SKM-1 (cell line): ENCODE data around the gene C11orf91.
"Not testable (repeated sequence)": the region's sequence is repeated elsewhere in the genome, so short reads cannot be mapped to it uniquely, and the experiment has no call there.

Experiments used
- DNase-seq: peaks from one replicate; lab custom pipeline; 2025; ENCODE audit not compliant: unreplicated experiment; lab: John Stamatoyannopoulos, UW

The C11orf91 gene

DNA sequence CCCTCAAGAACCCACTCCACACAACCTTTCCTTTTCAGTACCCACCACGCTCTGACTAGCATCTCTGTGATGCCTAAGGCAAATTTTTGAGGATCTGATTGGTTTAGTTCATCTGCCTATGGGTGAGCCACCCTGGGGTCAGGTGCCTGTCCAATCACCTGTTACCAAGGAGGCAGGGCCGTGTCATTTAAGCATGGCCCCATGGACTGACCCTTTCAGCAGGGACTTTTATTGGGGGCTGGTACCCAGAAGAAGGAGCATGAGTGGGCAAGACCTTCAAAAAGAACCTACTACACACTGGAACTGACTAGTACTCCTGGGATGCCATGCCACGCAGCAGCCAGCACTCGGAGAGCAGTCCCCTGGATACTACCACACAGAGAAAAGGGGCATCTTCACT lies 28.4 kb downstream of the C11orf91 start:
- DNase-seq, result no peak

DNA sequence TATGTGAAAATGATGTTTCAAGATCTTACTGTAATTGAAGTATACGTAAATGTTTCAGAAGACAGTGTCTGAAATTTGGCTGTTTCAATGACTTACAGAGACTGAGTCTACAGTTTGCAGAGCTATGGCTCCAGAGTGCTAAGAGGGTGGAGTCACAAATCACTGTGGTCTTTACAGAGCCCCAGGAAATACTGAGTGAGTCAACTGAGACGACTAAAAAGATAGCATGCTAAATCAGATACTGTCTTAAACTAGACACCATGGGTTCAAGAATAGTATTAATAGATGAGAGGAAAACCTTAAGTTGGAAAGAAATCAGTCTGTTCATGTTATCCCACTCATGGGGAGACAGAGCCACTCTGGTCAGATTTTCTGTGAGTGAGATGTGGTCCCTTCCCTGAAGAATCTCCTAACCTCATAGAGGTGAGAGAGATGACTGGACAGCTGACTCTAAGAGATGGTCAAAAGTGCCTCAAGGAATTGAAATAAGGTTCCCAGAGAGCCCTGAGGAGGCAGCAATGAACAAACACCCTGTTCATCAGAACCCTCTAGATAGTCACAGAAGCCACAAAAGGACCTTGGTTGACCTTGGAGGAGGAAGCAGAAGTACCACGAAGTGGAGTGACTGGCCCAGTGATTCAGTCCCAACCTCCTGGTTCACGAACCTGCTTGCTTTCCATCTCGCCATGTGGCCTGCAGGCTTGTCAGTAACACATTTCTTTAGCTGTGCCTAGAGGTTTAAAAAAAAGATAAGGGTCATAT lies 30.2 kb downstream of the C11orf91 start:
- no peak for DNase-seq

DNA sequence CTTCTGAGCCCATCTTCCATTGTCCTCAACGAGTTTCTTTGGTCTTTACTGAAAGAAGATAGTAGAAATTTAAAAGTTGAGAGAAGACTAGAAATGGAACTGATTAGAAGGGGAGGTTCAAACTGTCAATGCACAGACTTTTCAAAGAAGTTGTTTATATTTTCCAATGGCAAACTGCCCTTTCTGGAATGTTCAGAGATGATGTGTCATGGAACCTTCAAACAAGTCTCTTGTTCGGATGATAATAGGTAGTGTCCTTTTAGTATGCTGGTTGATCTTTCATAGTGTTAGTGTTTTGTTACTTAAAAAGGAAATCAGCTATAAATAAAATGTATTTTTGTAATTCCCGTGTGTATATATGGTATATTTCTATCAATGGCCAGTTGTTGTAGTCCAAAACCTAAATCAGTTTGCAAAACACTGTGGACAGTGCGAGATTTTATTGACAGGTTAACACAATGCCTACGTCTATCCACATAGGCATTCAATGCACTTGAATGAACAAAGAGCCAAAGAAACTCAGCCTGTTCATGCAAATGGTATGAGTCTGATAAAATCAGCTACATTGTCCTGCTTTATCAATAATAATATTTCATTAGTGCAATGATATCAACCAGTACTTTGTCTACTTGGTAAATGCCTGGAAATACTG lies 30.9 kb downstream of the C11orf91 start:
- DNase-seq, result no peak

DNA sequence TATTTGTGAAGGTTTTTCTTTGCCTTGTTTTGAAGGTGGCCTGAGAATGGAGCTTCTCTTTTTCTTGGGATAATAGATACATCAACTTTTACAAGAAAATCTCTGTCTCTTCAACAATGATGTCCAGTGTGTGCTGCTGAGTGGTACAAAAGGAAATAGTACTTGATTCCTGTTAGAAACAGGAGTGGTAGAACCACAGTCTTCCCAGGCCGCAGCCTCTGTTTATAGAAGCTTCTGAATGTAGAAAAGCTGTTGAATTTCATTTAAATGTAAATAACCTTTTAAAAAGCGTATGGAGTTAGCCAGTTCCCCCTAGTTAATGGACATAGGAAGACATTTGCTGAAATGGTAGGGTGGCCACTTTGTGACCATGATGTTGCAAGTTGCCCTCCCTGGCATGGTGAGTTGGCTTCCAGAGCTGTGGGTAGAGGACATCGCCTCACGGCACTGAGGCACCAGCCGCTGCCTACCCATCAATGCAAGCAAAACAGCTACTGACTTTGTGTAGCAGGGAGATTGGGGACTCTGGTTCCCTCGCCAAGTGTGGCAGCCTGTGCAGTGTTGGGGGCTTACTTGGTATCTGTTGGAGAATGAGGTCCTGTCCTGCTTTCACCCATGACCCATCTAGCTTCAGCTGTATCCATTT lies 31.6 kb downstream of the C11orf91 start:
- no peak for DNase-seq

DNA sequence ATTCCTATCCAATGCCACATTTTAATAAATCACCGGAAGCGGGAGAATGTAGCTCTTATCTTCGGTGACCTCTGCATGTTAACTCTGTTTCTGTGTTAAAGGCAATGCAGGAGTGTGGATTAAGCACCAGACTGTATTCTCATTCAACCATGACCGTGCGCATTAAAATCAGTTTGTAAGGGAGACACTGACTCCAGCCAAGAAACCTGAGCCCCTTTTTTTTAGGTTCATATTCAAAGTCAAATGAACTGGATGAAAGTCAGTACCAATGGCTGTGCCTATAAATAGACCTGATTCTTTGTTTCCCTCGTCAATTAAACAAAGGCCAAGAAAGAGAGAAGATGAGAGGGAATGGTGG lies 32.2 kb downstream of the C11orf91 start:
- no peak for DNase-seq

DNA sequence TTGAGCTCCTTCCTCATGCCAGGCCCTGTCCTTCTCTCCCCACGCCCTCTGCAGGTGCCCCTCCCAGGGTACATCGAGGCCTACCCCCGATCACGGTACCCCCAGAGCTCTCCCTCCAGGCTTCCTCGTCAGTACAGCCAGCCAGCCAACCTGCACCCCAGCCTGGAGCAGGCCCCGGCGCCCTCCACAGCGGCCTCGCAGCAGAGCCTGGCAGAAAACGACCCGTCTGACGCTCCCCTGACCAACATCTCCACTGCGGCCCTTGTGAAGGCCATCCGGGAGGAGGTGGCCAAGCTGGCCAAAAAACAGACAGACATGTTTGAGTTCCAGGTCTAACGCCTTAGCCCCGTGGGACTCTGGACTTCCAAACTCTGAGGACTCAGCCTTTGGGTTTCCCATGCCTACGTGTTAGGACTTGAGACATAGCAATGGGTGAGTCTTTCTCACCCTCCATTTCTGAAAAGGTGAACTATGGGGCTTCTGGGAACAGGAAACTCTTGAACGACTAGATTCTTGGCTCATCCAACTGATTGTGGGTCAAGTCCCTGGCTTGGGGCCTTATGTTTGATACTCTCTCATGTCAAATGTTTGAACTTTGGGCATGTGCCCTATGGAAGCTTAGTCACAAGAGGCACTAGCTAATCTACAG lies 32.7 kb downstream of the C11orf91 start:
- no peak for DNase-seq

DNA sequence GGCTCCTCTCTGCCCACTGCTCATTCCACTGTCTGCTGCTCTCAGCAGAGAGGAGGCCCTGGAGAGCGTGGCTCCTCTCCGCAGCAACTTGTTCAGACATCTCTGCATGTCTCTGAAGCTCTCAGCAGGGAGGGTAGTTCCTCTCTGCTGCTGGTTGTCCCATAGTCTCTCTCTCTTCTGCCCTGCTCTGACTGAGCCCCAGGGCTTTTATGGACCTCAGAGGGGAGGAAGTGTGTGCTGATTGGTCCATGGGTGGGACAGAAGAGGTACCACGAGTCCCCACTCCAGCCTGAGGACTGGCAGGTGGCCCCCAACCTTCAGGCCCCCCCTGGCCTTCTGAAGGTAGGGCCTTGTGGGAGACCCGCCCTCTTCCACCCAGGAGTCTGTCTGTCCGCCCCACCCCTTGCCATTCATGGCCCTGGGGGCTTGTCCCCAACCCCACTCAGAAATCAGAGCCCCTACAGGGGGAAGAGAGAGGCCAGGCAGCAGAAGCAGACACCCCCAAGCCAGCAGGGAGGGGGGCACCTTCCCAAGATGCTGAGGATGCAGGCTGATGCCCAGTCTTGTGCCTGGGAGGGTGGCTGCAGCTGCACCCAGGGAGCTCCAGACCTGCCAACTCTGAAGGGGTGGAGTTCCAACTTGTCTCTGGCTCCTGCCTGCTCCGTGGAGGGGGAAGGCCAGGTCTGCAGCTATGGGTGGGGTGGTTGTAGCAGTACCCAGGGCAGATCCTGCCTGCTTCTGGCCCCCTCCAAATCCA lies 35.1 kb downstream of the C11orf91 start:
- DNase-seq, result no peak

DNA sequence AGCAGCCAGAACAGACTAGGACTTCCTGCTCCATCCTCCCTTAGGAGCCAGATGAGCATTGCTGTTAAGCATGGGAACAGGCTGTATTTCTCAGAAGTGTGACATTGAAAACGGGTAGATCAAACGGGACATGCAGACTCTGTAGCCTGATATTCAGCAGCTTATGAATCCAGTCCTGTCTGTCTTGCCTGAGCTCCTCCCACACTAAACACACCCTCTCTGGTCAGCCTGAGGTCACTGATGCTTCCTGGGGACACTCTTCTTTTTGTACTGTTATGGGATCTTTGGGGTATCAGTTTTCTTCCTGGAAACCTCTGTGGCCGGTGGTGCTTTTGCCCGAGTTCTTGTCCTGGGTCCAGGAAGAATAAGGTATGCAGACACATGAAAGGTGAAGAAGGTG lies 35.8 kb downstream of the C11orf91 start:
- DNase-seq, result no peak

DNA sequence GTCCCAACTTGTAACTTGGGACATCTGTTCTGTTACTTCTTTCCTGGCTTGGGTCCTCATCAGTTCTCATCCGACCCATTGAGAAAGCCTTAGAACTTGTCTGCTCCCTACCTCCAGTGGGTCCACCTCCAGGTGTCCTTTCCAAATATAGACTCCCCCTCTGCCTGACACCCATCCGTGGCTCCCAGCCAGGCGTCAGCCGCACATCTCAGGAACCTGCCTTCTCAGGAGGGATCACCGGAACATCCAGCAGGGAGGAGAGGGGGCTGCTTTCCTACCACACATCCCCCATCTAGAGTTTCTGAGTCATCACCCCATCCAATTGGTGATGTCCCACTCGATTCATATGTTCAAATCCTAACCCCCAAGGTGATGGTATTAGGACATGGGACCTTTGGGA lies 36.5 kb downstream of the C11orf91 start:
- DNase-seq, result no peak

DNA sequence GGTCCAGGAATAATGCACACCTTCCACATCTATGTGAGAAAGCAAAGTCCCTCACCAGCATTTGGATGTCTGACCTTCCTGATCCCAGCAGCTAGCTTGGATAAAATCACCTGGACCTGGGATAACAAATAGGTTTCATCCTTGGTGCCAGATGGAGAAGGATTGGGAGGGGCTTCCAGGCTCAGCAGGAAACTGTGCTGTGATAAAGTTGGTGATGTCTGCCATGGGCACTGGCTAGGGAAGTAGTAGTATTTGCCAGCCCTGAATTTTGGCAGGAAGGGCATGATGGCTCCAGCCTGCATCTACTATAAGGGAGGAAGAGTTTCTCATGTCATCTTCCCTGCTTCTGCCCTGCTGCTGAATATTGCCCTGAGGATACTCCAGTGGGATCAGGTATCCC lies 37.5 kb downstream of the C11orf91 start:
- DNase-seq, result no peak

DNA sequence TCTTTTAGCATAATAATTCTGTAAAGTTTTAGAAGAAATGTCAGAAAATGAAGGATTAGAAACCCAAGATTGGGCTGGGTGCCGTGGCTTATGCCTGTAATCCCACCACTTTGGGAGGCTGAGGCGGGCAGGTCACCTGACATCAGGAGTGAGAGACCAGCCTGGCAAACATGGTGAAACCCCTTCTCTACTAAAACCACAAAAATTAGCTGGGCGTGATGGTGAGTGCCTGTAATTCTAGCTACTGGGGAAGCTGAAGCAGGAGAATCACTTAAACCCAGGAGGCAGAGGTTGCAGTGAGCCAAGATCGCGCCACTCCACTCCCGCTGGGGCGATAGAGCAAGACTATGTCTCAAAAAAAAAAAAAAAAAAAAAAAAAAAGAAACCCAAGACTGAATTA lies 39.1 kb downstream of the C11orf91 start:
- not testable (repeated sequence) for DNase-seq

DNA sequence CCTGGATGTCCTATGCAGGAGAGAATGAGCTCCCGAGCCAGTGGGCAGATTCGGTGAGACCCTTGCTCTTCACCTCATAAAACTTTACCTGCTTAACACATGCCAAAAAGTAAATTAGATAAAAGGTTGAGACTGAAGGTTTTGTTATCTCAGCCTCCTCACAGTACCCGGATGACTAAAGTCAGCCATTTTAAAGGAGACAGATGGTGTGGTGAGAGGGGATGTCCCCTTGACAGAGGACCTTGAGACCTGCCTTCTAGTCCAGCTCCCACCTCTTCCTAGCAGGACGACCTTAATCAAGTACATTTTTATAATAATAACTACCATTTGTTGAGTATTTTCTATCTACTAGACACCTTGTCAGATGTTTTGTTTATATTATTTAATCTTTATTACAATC lies 39.7 kb downstream of the C11orf91 start:
- no peak for DNase-seq

DNA sequence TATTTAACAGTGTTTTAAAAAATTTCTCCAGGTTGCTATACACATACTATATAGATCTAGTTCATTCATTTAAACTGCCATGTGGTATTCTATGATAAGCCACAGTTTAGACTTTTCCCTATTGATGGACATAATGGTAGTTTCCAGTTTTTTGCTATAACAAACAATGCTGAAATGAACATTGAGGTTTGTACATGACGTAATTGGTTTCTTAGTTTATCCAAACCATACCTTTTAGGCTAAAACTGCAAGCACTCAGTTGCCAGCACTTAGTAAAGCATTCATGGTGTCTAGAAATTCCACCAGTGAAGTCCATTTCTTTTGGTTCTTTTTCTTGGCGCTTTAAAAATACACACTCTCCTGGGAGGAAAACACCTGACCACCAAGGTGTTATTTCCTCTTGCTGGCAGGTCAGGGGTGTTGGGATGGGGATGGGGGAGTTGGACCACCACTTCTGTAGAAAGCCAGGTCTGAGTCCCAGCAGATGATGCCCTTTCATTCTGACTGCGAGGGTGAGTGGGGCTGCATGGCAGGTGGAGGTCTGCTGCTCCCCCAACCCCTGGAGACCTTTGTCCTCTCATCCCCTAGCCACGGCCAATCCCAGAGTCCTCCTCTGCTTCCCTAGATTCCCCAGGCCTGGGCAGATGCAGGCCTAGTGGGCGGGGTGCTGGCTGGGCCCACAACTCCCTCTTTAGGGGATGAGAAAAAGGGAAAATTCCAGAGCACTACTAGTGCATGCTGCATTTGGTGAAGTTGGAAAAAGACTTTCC lies 41.1 kb downstream of the C11orf91 start:
- no peak for DNase-seq

DNA sequence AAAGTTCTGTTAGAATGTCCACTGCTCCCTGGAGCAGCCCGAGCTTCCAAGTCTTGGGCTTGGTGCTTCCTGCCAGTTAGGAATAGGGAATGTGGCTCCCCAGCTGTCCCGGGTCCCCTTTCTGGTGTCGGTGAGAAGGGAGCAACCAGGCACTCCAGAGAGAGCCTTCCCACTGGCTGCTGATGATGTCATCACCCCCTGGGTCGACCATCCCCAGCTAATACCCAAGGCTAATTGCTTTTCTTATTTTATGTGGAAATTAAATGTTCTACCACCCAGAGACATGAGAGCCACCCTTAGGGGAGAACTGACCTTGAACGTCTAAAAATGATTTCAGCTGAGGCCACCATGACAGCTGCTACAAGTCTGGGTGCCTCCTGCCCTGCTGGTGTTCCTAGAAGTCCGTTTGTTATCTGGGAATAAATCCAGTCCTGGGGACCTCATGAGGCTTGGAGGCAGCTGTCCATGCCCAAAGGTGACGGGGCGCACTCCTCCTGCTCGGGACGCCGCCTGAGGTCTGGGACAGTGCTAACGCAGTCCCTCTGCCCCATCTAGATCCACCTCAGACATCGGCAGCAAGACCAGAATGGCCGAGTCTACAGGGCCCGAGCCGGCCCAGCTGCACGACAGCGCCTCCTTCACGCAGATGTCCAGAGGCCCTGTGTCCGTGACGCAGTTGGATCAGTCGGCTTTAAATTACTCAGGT lies 42.3 kb downstream of the C11orf91 start:
- no peak for DNase-seq

DNA sequence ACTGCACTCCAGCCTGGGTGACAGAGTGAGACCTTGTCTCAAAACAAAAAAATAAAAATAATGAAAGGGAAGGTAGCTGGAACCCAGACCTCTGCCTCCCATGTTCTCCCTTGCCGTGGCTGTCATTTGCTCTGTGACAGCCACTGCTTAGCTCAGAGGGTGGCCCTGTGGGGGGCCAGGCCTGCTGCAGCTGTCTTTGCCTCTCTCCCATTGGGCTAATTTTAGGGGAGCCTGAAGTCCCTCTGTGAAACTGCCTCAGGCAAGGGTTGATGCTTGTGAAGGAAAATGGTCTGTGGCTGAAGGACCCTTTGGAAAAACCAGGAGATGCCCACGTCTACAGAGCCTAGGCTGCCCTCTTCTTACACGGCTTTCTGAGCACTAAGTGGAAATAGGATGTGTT lies 42.9 kb downstream of the C11orf91 start:
- no peak for DNase-seq

DNA sequence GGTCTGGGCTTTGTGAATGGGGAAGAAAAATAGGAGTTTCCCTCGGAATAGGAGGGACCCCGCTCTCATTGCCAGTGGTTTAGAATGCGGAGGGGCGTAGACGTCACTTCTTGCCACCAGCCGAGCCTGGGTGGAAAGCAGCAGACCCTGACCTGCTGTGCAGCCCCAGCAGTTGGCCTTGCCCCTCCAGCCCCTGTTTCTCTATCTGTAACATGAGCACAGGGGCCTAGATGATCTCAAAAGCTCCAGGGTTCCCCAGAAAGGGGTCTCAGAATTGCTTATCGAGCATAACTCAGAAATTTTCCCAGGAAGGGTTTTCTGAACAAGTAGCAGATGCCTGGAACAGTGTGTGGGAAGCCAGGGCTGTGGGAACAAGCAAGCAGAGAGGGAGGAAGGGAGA lies 43.9 kb downstream of the C11orf91 start:
- no peak for DNase-seq

DNA sequence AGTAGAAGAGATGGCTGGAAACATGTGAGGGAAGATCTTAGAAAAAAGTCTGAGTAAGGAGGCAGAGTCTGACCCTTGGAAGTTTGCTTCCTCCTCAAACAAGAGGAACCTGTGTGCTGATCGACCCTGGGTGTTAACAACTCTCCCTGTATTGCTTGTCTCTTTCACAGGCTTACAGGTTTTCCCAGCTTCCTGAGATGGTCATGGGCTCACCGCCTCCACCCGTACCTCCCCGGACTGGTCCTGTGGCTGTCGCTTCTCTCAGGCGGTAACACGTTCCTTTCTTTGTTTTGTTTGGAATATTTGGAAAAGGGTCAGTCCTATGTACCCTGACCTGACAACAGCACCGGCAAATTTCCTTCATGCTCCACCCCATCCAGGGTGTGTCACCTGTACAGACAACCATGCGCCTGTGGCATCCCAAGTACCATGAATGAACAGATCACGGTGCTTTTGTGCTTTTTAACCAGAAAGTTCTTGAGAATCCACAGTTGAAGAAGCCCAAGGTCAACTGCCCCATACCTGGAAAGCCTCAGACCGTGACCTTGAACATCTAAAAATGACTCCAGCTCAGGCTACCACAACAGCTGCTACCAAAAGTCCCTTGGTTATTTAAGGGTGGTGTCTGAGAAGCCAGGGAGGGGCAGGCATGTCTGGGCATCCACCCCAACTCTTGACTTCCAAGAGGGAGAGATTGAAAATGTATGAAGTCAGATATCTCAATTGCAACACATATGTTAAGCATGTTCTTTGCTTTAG lies 44.6 kb downstream of the C11orf91 start:
- no peak for DNase-seq

DNA sequence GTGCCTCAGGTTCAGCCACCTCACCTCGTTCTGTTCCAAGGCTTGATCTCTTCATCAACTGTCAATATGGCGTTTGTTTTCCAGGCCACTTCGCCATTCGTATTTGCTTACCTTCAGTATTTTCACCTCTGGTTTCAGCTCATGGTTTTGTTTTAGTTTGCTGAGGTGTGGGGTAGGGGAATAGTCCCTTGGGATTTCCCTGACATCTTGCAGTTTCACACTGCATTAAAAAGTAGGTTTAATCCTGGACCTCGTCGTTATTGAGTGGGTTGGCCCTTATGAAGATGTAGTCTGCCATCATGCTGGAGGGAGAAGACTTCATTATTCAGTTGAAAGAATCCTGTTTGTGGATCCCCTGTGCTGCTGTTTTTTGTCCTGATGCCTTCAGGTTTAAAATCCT lies 46.0 kb downstream of the C11orf91 start:
- DNase-seq, result no peak

DNA sequence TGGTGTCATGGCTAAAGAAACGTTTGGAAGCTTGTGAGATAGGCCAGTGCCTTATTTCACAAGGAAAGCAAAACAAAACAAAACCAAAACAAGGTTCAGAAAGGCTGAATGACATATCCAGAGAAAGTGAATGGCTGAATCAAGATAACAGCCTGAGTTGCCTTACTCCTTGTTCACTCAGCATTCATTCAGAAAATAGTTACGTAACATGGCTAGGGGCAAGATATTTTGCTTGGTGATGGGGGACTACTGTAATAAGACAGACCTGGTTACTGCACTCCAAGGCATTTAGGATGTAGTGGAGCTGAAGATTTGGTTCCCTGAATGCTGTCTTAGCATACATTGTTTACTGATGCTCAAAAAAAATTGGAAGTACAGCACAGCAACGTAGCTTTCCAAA lies 47.7 kb downstream of the C11orf91 start:
- DNase-seq, result no peak
